DND-41 (cell line): ENCODE measurements around the gene KRTAP26-1.

Experiments used
- ATAC-seq: fragments of 200-7000 bp; cut with Tn5 transposase; 3 replicates; pipeline ENCODE4 v1.9.1; 2021; ENCODE audit warnings: low read depth; ENCODE audit not compliant: insufficient read depth
- DNase-seq: peaks from one replicate; pipeline ENCODE4 v3.0.0-alpha.2; 2020
- H2AFZ ChIP-seq: 2 replicates; pipeline ENCODE4 v1.6.0; 2012; ENCODE audit warnings: low read depth, low read length
- H3K27ac ChIP-seq: 2 replicates; pipeline ENCODE4 v1.5.1; 2012; ENCODE audit warnings: low read length, inconsistent platforms
- H3K27me3 ChIP-seq: fragments of 200-600 bp; sonication (generic); 2 replicates; pipeline ENCODE4 v1.6.0; 2012; ENCODE audit warnings: low read length, mild to moderate bottlenecking, inconsistent platforms; ENCODE audit not compliant: insufficient read depth, poor library complexity
- H3K36me3 ChIP-seq: 2 replicates; pipeline ENCODE4 v1.5.1; 2012; ENCODE audit warnings: low read length, inconsistent platforms; ENCODE audit not compliant: insufficient read depth
- H3K4me1 ChIP-seq: 2 replicates; pipeline ENCODE4 v1.5.1; 2012; ENCODE audit warnings: mild to moderate bottlenecking, low read length; ENCODE audit not compliant: insufficient read depth
- H3K4me2 ChIP-seq: 2 replicates; pipeline ENCODE4 v1.6.0; 2012; ENCODE audit warnings: mild to moderate bottlenecking, moderate library complexity, low read length, inconsistent platforms; ENCODE audit not compliant: insufficient read depth
- H3K4me3 ChIP-seq, 2 experiments: fragments of 200-600 bp in 1 of 2; shearing (Covaris generic) in 1 of 2; 2 replicates each; pipeline ENCODE4 v1.5.1; 2012 to 2016; ENCODE audit warnings: inconsistent platforms in 2 of 2, low read length in 2 of 2, mild to moderate bottlenecking in 2 of 2, low read depth in 1 of 2, moderate library complexity in 1 of 2
- H3K79me2 ChIP-seq: 2 replicates; pipeline ENCODE4 v1.6.0; 2012; ENCODE audit warnings: low read length, inconsistent platforms; ENCODE audit not compliant: insufficient read depth
- H3K9ac ChIP-seq: 2 replicates; pipeline ENCODE4 v1.6.0; 2012; ENCODE audit warnings: low read depth, mild to moderate bottlenecking, inconsistent platforms, low read length, moderate library complexity
- H3K9me3 ChIP-seq: 2 replicates; pipeline ENCODE4 v1.5.1; 2012; ENCODE audit warnings: low read length, moderate library complexity, mild to moderate bottlenecking, inconsistent platforms; ENCODE audit not compliant: insufficient read depth, severe bottlenecking
- H4K20me1 ChIP-seq: 2 replicates; pipeline ENCODE4 v1.6.0; 2012; ENCODE audit warnings: low read length; ENCODE audit not compliant: insufficient read depth
- CTCF ChIP-seq: IDR thresholded peaks from 2 replicates; pipeline ENCODE4 v1.5.1; 2012; ENCODE audit warnings: borderline replicate concordance, low read length, moderate library complexity, mild to moderate bottlenecking; ENCODE audit not compliant: poor library complexity, severe bottlenecking; ENCODE audit errors: extremely low read depth
- EZH2 ChIP-seq: IDR thresholded peaks from 3 replicates; pipeline ENCODE4 v1.6.1; 2012; ENCODE audit warnings: borderline replicate concordance, low read depth, mild to moderate bottlenecking, moderate library complexity, low read length, inconsistent platforms; ENCODE audit not compliant: severe bottlenecking

The KRTAP26-1 gene

GRCh38 chr21:30271156-30271555 lies 49.0 kb downstream of the KRTAP26-1 start:
- Histone ChIP-seq H3K27me3 (no peaks in the 10 kb centered on the region), H2AFZ (no peak overlapping the region), H3K4me3 (no peak overlapping the region), H4K20me1 (no peaks in the 10 kb centered on the region), H3K4me1 (no peaks in the 10 kb centered on the region), H3K4me2 (no peak overlapping the region), H3K79me2 (no peaks in the 10 kb centered on the region), H3K9ac (no peak overlapping the region), H3K9me3 (no peaks in the 10 kb centered on the region), H3K27ac (no peak overlapping the region), H3K36me3 (no peaks in the 10 kb centered on the region)
- ATAC-seq (no peak), DNase-seq (no peak)
- TF ChIP-seq EZH2: no peak
- no peak for TF ChIP-seq CTCF

GRCh38 chr21:30269803-30270530 lies 50.1 kb downstream of the KRTAP26-1 start:
- Histone ChIP-seq H3K27ac (no peak overlapping the region), H4K20me1 (no peaks in the 10 kb centered on the region), H3K79me2 (no peaks in the 10 kb centered on the region), H3K27me3 (no peaks in the 10 kb centered on the region), H2AFZ (no peak overlapping the region), H3K4me3 (no peak overlapping the region), H3K4me1 (no peaks in the 10 kb centered on the region), H3K9me3 (no peaks in the 10 kb centered on the region), H3K4me2 (no peak overlapping the region), H3K9ac (no peak overlapping the region), H3K36me3 (no peaks in the 10 kb centered on the region)
- ATAC-seq (no peak), DNase-seq (no peak)
- TF ChIP-seq EZH2 (no peak), CTCF (no peak)
